ENCODE measurements around the gene ABLIM1.

Gene ABLIM1

DNA sequence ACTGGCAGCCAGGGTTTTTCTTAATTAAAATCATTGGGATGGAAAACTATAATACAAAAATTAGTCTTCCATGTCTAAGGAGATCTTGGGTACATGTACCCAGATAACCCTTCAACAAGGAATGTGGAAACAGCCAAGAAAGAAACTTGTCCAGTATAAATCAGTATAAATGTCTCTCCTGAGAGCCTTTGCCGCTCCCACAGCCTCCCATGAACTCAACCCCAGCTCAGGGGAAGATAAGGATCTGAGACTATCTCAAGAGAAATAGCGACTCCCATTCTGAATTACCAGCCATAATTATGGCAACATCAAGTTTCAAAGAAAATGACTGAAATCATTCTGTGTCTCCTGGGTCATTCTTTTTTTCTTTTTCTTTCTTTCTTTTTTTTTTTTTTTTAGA is 221.1 kb downstream of the ABLIM1 start:
- DNase-seq = no peak

DNA sequence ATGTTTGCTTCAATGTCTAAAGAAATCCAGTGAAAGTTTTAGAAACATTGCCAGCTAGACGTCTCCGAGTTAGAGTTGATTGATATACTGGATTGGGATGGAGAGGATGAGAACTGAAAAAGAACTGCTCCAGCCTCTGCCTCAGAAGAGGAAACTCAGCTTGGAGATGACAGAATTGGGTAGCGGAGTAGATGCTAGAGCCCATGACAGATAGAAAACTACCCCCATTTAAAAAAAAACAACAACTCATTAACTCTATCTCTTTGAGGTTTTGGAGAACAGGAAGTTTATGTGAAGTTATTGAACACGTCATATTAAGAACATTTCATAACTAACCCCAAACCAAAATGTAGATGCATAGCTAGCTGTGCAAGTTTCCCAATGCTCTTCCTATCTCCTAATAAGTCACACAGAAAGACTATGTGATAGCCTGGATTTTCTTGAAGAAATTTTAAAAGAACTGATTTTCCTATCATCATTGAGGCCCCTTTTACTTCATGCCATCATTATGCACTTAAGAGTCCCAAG is 225.4 kb downstream of the ABLIM1 start:
- no peak for DNase-seq

DNA sequence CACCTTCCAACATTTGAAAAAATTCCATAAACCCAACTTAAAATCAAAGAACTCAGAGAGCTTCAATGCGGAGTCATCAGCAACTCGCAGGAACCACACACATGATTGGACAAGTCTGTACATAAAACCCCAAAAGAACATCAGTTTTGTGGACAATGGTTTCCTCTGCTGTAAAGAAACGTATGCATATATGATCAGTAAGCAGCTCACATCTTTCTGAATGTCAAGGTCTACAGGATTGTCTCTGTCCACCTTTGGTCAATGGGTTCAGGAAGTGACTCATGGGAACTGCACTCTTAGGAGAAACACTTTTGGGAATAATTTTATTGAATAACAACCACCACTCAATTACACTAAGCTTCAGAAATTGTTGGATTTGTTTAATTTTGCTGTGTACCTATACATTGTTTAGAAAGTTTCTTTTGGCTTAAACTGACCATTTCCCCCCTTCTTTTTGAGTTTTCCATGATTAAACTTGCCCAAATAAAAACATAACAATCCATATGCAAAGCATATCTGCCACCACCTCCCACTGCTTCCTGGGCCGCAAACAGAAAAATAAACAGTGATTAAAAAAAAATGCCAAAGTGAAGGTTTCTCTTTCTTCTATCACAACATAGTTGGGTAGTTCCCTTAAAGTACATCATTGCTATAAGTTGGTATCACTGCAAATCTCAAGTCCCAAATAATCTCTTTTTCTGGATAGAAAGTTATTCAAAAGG is 226.5 kb downstream of the ABLIM1 start:
- no peak for DNase-seq

DNA sequence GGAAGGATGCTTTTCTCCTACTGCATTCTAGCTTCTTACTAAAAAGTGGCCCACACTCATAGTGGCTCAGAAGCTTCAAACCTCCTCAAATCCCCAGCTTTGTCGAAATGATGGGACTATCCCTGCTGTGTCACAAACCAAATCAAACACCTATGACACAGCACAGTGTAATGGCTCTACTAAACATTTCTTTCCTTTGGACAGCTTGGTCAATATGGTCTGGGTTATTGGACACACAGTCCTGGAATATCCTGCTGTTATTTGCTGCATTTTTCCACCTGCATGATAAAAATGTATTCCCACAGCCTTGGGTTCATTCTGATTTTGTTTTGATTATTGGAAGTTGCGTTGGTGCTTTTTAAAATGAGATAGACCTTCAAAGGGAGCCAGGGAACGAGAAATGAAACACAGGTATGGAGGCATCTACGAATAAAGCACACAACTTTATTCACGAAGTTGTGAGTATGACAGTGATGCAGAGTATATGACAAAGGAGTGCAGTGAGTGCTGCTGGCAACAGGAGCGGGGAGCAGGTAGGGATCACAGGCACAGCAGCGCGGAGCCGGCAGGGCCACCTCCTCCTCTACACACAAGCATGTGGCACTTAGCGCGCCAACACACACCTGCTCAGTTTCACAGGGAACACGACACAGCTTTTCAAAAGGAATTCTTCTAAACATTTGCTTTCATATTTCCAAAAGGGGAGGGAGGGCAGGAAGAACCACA is 227.2 kb downstream of the ABLIM1 start:
- no peak for DNase-seq

DNA sequence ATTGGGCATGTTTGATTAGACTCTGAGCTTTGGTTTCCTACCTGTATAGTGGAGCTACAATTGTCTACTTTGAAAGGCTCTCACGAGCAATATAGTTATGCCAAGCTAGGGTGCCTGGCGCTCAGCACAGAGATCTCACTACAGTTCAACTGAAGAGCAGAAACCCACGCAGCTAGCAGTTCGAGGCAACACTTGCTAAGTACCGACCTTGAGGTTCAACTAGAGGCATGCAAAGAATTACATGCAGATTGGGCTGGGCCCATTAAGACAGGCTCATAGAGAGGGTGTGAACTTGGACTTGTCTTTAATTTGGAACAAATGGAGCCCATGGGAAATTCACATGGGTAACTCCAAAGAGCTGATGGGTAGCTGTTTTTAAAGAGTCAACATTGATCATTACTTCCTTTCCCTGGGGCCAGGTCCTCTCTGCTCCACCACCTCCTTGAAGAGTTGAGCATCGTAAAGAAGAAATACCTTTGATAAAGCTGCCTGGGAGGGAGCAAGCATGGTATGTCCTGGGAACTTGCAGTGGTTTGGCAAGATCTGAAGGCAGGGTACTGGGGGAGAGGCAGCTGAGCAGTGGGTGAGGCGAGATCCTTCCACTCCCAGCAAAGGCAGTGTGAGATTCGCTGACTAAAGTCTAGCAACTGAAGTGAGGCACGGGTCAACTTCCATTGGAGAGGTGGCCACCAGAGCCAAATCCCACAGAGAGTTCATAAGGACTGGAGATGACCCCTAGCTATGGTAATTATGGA is 228.3 kb downstream of the ABLIM1 start:
- DNase-seq = no peak

DNA sequence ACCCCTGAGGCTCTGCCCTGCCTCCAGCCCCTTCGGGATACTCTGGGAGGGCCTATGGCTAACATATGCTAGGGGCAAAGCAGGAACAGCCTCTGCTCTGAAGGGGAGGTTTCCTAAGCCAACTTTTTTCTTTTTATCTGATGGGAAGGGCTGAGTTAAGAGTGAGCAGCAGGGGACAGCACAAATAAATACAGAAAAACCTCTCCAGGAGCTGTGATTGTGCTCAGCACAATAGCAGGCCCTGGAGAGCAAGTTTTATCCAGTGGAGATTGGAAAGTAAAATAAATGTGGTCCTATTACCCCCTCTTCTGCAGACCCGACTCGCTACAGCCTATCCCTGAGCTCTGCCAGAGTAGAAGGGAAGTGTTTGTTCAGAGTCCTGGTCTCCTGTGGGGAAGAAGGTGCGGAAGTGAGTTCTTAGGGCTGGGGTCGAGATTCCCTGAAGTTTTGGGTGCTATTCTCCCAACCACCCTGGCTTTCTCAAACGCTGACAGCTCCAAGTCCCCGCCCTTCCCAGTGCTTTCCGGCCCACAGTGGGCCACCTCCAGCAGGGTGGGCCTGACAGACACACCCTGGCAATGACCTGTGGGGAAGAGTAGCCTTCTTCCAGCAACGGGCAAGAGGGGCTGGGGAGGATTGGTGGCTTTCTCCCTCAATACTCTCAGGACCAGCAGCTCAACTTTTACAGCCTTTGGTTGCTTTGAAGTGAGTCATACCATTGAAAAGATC is 230.8 kb downstream of the ABLIM1 start:
- DNase-seq = no peak

DNA sequence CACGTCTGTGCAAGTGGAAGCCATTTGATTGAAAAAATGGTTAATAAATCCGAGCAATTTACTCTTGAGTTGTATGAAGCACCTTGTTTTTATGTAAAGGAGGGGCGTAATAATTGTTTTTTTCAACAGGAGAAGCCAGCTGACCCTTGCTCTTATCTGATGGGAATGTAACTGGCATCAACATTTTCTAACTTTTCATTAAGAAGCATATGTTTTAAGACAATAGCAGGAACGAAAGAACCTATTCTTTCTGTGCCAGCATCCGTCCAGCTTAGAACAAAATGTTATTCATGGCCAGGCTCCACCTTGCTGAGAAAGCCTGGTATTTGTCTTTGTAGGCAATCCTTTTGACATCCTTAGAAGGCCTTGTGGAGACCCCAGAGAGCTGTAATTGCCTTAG is 231.6 kb downstream of the ABLIM1 start:
- DNase-seq = no peak

DNA sequence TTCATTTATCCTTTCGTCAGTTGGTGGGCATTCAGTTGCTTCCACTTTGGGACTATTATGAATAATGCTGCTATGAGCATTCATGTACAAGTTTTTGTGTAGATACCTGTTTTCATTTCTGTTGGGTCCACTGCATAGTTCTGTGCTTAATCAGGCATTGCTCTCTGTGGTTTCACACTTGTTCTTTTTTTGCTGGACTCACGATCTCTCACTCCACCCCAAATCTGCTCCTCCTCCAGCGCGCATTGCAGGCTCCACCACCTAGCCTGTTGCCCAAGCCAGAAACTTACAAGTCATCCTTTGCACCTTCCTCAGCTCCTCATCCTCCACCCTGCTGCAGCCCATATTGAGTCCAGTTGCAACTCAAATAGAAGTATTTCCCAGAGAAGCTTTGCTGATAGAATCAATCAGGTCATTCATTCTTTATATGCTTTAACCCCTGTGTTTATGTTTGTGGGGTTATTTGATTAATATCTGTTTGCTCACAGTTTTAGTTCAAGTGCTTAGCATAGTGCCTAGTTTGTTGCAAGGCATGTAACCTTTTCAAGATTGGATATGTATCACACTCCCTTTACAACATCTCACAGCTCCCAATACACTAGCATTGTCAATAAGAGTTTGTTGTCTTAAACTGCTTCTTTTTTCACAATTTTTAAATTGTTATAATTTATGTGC is 237.1 kb downstream of the ABLIM1 start:
- DNase-seq = no peak

DNA sequence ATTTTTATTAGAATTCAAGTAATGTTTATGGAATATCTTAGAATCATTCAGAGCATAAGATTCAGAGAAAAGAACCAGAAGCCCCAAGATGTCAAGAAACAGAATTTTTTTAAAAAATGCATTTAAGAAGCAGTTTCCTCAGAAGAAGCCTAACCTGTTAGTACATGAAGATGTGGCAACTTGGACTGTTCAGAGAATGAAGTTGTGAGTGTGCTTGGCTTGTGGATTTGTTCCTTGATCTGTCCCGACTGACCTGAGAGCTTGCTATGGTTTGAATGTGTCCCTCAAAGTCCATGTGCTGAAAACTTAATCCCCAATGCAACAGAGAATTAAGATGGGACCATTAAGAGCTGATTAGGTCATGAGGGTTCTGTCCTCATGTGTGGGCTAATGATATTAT is 240.0 kb downstream of the ABLIM1 start:
- DNase-seq = no peak

DNA sequence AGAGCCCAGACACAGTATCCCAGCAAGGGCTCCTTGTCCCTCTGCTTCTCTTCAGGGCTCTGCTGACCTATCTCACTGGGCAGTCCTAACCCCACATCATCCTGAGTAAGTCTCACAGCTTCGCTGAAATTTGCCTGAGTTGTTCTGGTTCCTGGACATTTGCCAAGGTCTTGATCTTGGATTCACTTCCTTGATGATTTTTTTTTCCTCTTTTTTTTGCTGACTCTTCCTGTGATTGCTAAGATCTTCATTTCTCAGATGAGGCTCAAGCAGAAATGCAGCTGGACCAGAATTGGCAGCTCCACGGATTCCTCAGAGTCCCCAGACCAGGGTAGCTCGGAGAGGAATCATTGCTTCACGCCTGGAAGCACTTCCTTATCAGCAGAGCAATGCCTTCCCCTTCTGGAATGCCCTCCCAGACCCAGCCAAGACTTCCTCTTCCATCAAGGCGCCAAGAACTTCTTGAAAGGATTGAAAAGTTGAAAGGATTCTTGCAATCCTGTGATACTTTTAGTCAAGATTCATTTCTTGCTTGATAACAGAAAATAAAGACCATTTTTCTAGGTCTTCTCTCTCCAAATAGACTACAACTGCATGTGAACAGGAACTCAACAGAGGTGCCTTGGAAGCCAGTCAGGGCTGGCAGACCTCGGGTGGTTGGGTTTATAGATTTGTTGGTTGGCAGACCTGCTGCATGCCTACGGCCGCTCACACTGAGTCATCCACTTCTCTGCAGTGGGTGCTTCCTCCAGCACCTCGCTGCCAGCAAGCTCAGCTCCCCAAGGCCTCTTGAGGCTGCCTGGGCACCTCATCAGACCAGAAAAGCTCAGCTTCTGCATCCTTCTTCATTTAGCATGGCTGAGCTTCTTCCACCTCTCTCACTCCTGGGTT is 244.9 kb downstream of the ABLIM1 start:
- DNase-seq = no peak

DNA sequence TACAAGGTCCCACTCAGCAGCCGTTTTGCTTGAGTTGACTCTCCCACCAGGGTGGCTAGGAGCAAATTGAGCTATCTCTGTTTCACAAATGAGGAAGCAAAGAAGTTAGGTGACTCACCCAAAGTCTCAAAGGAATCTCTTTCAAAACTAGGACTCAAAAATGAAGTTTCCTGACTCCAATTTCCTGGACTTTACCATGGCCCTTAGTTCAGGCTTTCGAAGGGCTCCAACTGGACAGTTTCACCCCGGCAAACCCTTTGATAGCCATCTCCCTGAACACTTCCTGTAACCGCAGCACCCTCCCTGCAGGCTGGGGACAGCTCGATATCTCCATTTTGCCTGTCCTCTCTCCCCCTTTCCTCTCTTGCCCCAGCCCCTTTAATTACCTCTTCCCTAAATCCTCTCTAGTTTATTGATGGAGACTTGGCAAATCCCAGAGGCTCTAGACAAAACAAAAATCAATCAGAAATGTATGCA is 249.1 kb downstream of the ABLIM1 start:
- no peak for DNase-seq

DNA sequence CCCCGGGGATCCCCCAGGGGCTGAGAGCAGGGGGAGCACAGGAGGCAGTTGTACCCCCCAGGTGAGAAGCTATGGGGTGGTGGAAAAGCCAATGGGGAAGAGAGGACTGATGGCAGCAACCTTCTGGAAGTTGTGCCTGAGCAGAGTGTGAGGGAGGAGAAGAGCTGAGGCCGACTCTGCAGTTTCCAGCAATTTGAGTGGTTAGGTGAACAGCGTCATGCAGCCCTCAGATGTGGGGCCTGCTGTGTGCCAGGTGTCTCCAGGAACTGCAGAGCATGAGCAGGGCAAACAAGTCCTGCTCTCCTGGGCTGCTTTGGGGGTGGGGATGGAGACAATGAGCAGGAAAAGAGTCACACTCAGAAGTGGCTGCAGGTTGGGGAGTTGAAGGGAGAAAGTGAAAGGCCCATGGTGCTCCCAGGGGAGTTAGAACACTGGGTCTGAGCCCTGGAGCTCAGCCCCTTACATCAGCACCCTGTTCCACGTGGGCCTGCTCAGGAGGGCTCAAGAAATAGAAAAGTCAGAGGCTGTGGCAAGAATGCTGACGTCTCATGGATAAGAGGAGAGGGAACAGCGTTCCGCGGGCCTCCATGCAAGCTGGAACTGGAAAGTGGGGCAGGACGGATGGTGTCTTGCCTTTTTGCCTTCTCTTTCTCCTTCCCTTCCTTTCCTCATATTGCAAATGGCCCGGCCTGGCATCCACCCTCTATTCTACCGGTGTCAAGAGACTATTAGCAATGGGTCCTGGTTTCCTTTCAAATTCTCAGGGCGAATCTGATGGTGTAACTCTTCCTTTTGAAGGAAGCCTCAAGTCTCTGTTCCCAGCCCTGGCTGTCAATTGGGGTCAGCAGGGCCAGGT is 249.7 kb downstream of the ABLIM1 start:
- DNase-seq = no peak

DNA sequence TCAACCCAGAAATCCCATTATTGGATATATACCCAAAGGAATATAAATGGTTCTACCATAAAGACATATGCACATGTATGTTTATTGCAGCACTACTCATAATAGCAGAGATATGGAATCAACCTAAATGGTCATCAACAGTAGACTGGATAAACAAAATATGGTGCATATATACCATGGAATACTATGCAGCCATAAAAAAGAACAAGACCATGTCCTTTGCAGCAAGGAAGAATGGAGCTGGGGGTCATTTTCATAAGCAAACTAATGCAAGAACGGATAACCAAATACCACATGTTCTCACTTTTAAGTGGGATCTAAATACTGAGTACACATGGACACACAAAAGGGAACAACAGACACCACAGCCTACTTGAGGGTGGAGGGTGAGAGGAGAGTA is 251.6 kb downstream of the ABLIM1 start:
- no peak for DNase-seq

DNA sequence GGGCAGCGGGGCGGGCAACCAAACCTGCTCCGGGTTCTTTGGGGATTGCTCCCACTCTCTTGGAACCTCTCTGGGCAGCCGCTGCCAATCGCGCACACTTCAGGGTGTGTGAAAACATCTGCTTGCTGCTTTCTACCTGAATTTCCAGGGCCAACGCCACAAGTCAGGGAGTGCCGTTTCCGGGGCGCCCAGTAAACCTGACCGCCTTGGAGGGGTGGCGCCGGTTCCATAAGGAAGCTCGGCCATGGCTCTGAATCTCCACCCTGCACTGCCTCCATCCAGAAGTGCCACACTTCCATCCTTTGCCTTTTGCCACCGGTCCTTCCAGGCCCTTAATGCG is 253.1 kb downstream of the ABLIM1 start:
- no peak for DNase-seq

DNA sequence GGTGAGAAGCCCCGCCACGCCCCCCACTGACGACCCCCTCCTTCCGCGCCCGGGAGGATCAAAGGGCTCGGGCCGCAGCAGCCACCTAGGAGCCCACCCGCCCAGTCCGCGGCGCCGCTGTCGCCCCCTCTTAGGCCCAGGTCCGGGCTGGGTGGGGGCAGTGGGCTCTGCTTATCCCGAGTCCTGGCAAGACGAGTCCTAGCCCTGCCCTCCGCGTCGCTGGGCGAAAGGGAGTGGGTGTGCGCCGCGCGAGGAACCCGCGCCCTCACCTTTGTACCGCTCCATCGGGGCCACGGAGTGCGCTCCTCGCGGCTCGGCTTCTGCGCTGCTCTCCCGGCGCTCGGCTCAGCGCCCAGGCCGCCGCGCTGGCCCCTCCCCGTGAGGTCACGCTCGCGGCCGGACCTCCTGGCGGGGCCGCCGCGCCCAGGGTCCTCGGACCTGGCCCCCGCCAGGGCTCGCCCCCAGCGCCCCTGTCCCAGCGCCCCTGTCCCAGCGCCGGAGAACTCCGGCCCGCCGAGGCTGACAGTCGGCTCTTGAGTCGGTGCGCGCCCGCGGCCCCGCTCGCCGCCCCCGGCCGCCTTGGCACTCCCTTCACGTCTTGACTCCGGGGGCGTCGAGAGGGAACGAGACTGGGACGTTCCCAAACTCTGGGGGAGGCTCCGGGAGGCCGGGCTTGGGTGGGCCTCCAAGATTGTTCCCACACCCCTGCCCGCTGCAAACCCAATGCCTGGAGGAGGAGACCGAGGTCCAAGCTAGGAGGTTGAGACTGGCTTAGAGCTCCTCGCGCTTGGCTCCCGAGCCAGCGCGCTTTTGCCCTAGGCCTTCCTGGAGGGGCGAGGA is 253.7 kb downstream of the ABLIM1 start, which contains the start of gene AFAP1L2:
Gene AFAP1L2 (minus strand): TSS at position 332 of the 840 bp plus-strand sequence. CDS start 47 bp downstream, at position 285.
- peak; percentile 8 for DNase-seq

DNA sequence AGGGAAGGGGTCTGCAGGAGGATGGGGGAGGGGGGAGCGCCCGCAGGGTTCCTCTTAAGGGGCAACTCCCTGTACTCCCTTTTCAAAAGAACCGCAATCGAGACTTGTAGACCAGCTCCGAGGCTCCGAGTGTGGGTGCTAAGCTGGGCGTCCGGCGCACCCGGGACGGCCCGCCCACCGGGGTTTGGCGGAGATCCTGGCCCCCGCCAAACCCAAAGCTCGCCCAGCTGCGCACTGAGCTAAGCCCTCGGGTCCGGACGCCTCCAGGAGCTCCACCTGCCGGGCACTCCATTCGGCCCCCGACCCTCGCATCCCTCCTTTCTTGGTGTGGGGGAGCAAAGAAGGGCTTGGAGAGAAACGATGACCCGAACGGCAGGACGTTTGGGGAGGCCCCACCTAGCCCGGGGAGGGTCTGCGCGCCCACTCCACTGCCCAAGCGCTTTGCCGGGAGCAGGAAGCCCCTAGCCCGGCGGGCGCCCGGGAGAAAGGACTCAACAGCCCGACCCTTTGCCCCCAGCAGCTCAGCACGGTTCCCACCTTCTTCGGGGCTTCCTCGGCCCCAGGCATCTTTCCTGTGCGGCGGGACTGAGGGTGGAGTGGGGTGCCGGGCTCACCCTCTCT is 254.4 kb downstream of the ABLIM1 start:
- DNase-seq = no peak

DNA sequence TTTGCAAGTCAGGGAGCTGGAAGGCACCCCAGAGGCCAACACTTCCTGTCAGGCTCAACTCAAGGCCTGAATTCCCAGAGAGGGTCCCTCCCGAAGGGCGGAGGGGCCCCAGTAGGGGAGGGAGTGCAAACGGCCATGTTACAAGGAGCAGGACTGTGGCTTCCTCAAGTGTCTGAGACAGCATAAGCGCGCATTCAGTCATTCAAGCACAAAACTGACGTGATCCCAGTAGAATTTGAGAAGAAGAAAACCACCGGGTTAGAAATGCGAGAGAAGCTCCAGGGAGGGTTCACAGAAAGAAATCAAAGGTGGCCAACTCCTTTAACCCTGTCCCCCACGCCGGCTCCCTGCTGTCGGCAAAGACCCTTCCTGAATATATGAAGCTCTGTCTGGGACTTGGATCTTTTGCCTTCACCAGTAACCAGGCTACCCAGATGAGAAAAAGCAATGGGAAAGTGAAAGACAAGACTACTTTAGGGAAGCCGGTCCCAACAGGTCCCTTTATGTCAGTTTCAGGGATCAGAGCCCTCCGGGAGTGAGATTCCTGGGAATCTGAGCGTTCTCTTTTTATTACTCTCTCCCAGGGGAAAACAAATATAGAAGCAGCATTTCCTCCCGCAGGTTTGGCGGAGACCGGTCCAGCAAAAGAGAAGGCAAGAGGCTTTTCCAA is 255.1 kb downstream of the ABLIM1 start:
- no peak for DNase-seq

DNA sequence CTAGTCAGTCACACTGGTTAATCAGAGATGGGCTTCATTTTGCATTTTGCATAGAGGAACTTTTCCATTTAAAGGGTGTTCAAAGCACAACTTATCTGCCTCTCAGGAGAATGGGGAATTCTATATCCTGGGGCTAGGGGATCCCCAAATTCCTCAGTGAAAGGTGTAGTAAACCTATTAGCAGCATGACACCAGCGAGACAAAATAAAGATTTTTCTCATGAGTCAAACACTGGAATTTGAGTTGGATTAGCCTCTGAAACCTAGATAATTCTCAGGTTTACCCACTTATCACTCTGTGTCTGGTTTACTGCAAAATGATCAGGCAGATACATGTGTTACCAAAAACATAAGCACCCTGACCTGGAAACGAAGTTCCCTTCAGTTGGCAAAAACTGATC is 255.8 kb downstream of the ABLIM1 start:
- DNase-seq = no peak

Data from activated gamma-delta T cell (primary cell).